Measurements from ENCODE around the gene SLC7A14. TPM values are rescaled to one million over a fixed set of nuclear protein-coding genes. Genes with fewer than 3 reads are reported as not detected.

The SLC7A14 gene
- total RNA-seq, 1 donor from 2014 or later = 0.23 TPM

DNA sequence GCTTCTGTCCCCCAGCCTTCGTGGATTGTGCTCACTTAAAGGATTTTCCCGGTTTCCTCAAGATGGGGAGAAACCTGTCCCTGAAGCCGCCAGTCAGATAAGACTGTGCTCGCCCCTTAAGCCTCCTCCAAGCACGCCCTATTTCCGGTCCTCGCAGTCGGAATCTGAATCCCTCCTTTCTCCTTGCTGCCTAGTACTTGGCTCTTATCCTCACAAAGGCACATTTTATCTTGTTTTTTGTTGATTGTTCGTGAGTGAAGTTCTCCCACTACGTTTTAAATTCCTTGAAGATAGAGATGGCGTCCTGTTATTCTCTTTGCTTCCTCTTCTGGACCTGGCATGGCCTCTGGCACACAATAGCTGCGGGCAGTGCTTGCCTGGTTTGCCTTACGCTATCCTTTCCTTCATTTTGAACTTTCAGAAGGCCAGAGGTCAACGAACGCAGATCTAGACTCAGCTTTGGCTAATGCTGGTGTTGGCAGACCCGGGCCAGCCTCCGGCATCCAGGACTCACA lies 165.5 kb downstream of the SLC7A14 start:
- H3K36me3 Mint-ChIP-seq (ENCODE audit: low read depth, unreplicated experiment) = peaks cover 28% of the 10 kb centered on the region
- peaks cover 65% of the 10 kb centered on the region for H3K27me3 Mint-ChIP-seq (ENCODE audit: low read depth, unreplicated experiment)
- FAIRE-seq = no peak
- Histone ChIP-seq H3K36me3 (ENCODE audit: insufficient read depth, low read length) (no peaks in the 10 kb centered on the region), H2AFZ (ENCODE audit: low read depth, low read length) (peak overlapping the region; percentile 82), H3K4me2 (ENCODE audit: low read length) (peak overlapping the region; percentile 89), H3K27me3 (ENCODE audit: insufficient read depth, low read length) (no peaks in the 10 kb centered on the region), H3K4me3 (ENCODE audit: insufficient read depth, low read depth, low read length) (peak overlapping the region; percentile 70), H3K9me3 (ENCODE audit: insufficient read depth, low read depth, low read length) (no peaks in the 10 kb centered on the region), H3K27ac (ENCODE audit: low read depth, low read length) (no peak overlapping the region), H3K79me2 (ENCODE audit: insufficient read depth, low read length) (peaks cover 2% of the 10 kb centered on the region), H3K4me1 (ENCODE audit: insufficient read depth, low read length) (peaks cover 10% of the 10 kb centered on the region), H4K20me1 (ENCODE audit: insufficient read depth, low read length) (no peaks in the 10 kb centered on the region), H3K9ac (ENCODE audit: low read length) (peak overlapping the region; percentile 70)
- no peaks in the 10 kb centered on the region for H3K4me1 Mint-ChIP-seq (ENCODE audit: low read depth, unreplicated experiment)
- H3K27ac Mint-ChIP-seq (ENCODE audit: unreplicated experiment) = no peak overlapping the region
- TF ChIP-seq, protein P1, sequence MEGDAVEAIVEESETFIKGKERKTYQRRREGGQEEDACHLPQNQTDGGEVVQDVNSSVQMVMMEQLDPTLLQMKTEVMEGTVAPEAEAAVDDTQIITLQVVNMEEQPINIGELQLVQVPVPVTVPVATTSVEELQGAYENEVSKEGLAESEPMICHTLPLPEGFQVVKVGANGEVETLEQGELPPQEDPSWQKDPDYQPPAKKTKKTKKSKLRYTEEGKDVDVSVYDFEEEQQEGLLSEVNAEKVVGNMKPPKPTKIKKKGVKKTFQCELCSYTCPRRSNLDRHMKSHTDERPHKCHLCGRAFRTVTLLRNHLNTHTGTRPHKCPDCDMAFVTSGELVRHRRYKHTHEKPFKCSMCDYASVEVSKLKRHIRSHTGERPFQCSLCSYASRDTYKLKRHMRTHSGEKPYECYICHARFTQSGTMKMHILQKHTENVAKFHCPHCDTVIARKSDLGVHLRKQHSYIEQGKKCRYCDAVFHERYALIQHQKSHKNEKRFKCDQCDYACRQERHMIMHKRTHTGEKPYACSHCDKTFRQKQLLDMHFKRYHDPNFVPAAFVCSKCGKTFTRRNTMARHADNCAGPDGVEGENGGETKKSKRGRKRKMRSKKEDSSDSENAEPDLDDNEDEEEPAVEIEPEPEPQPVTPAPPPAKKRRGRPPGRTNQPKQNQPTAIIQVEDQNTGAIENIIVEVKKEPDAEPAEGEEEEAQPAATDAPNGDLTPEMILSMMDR (IDR thresholded peaks at IDR 0.05; ENCODE audit: insufficient read depth, low read depth, low read length) = no peak
- no peak for TF ChIP-seq EZH2 (IDR thresholded peaks at IDR 0.05; ENCODE audit: insufficient read depth, low read length)
- H3K4me3 Mint-ChIP-seq (ENCODE audit: unreplicated experiment) = no peak overlapping the region
- peak; percentile 42 for DNase-seq (ENCODE audit: low read depth)
- peaks cover 11% of the 10 kb centered on the region for H3K9me3 Mint-ChIP-seq (ENCODE audit: unreplicated experiment)

DNA sequence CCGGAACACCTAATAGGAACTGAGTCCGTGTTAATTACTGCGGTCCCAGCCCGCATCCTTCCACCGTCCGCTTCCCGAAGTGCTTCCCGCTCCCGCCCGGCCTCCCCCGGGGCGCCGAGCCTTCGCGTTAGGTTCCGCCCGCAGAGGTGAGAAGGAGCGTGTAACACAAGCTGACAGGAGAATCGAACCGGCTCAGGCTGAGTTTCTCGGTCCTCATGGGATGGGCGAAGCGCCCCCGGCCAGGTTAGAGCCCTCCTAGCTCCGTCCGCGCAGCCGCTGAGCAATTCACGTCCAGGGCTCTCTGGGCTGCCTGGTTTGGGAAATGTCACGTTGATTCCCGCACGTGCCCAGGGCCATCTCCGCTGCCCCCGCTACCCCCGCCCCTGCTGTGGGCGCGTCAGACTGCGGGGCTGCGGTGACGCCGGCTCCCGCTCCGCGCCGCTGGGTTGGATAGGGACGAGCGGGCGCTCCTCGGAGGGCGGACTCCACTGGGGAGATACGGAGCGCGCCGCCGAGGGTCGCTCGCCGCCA lies 166.3 kb downstream of the SLC7A14 start:
- Histone ChIP-seq H3K4me1 (ENCODE audit: insufficient read depth, low read length) (peaks cover 12% of the 10 kb centered on the region), H4K20me1 (ENCODE audit: insufficient read depth, low read length) (no peaks in the 10 kb centered on the region), H3K27me3 (ENCODE audit: insufficient read depth, low read length) (no peaks in the 10 kb centered on the region), H2AFZ (ENCODE audit: low read depth, low read length) (peak overlapping the region; percentile 82), H3K9ac (ENCODE audit: low read length) (peak overlapping the region; percentile 70), H3K36me3 (ENCODE audit: insufficient read depth, low read length) (no peaks in the 10 kb centered on the region), H3K4me2 (ENCODE audit: low read length) (peak overlapping the region; percentile 89), H3K27ac (ENCODE audit: low read depth, low read length) (peak overlapping the region; percentile 7), H3K79me2 (ENCODE audit: insufficient read depth, low read length) (peaks cover 2% of the 10 kb centered on the region), H3K9me3 (ENCODE audit: insufficient read depth, low read depth, low read length) (no peaks in the 10 kb centered on the region), H3K4me3 (ENCODE audit: insufficient read depth, low read depth, low read length) (peak overlapping the region; percentile 70)
- Mint-ChIP-seq H3K4me3 (ENCODE audit: unreplicated experiment) (no peak overlapping the region), H3K27me3 (ENCODE audit: low read depth, unreplicated experiment) (peaks cover 57% of the 10 kb centered on the region), H3K9me3 (ENCODE audit: unreplicated experiment) (peaks cover 11% of the 10 kb centered on the region), H3K4me1 (ENCODE audit: low read depth, unreplicated experiment) (peaks cover 1% of the 10 kb centered on the region), H3K27ac (ENCODE audit: unreplicated experiment) (no peak overlapping the region), H3K36me3 (ENCODE audit: low read depth, unreplicated experiment) (peaks cover 23% of the 10 kb centered on the region)
- TF ChIP-seq EZH2 (IDR thresholded peaks at IDR 0.05; ENCODE audit: insufficient read depth, low read length) = no peak
- TF ChIP-seq, protein P1 (IDR thresholded peaks at IDR 0.05; ENCODE audit: insufficient read depth, low read depth, low read length) = no peak
- peak; percentile 29 for DNase-seq (ENCODE audit: low read depth)
- no peak for FAIRE-seq
